Lower leg skin (tissue), 4 donors: ENCODE measurements around the gene THSD8. TPM values are rescaled to one million over a fixed set of nuclear protein-coding genes. Genes with fewer than 3 reads are reported as not detected.

Experiments
- DNase-seq, 2 donors: peaks; one replicate each; pipeline ENCODE4 v3.0.0-alpha.2; 2019; ENCODE audit warnings: low spot score in 2 of 2
- H3K4me3 ChIP-seq: fragments of 200-600 bp; sonication (generic); 2 replicates; pipeline ENCODE4 v1.5.1; 2017; ENCODE audit warnings: mild to moderate bottlenecking, low read depth; ENCODE audit not compliant: poor library complexity, severe bottlenecking
- CTCF ChIP-seq, 3 donors: fragments of 450-650 bp; IDR thresholded peaks; one replicate each; pipeline ENCODE4 v1.5.1; 2016; ENCODE audit warnings: antibody characterized with exemption in 3 of 3, mild to moderate bottlenecking in 3 of 3, moderate library complexity in 2 of 3
- POLR2A ChIP-seq, 2 donors: fragments of 450-650 bp; IDR thresholded peaks; one replicate each; pipeline ENCODE4 v1.6.1; 2016 to 2017; ENCODE audit warnings: antibody characterized with exemption in 2 of 2, mild to moderate bottlenecking in 1 of 2, moderate library complexity in 1 of 2
- WGBS, 2 donors: methylation state at CpG; one replicate each; pipeline ENCODE4 v1.1.5; 2018; 5-methylcytosine and 5-hydroxymethylcytosine counted together
- intact Hi-C: fragments of 100-400 bp; cut with DNase I; formaldehyde crosslinking; loops from one replicate; pipeline ENCODE4 v1.15.0; 2023; ENCODE audit warnings: low total_unique reads
- total RNA-seq, 4 donors: library from RNA; depleted of rRNA; stranded (reverse); fragments of >200 nt; gene quantifications; one replicate each; pipeline ENCODE4 v1.1.0, GENCODE V29; 2016

The THSD8 gene
- total RNA-seq, 4 donors from 2014 or later: 1.6 TPM; not detected in 3

- no peak for DNase-seq
- intact Hi-C loops: no loop called here
- H3K4me3 ChIP-seq: no peak overlapping the region
- 98% methylated on average over 12 to 13 of the region's 13 CpGs for WGBS, 2 donors
- TF ChIP-seq CTCF (IDR thresholded peaks at IDR 0.05): no peak
- TF ChIP-seq POLR2A (IDR thresholded peaks at IDR 0.05): no peak
Observed at GRCh38 chr19:12770922-12771321, 30.9 kb upstream of the THSD8 start.

GRCh38 chr19:12772323-12772722 is 29.5 kb upstream of the THSD8 start:
- intact Hi-C loops: no loop called here
- TF ChIP-seq POLR2A (IDR thresholded peaks at IDR 0.05) (no peak), CTCF (IDR thresholded peaks at IDR 0.05) (no peak)
- 55 to 70% methylated on average over 4 of the region's 4 CpGs for WGBS, 2 donors

GRCh38 chr19:12773571-12773970 is 28.3 kb upstream of the THSD8 start:
- 77 to 89% methylated on average over 2 of the region's 2 CpGs for WGBS, 2 donors
- DNase-seq: no peak
- no peak overlapping the region for H3K4me3 ChIP-seq
- TF ChIP-seq POLR2A (IDR thresholded peaks at IDR 0.05): no peak
- no peak for TF ChIP-seq CTCF (IDR thresholded peaks at IDR 0.05)
- intact Hi-C loops: no loop called here

More at GRCh38 chr19:12772323-12772722, 29.5 kb upstream of the THSD8 start:
- no peak overlapping the region for H3K4me3 ChIP-seq
- no peak for DNase-seq

- TF ChIP-seq CTCF (IDR thresholded peaks at IDR 0.05) (no peak), POLR2A (IDR thresholded peaks at IDR 0.05) (no peak)
- DNase-seq: peak; percentile 86 to 94
- 18 to 23% methylated on average over 32 to 45 of the region's 58 CpGs for WGBS, 2 donors
- intact Hi-C loops: no loop called here
- H3K4me3 ChIP-seq: peak within 1 kb of the TSS; percentile 54
Observed at GRCh38 chr19:12774588-12775555, 27.0 kb upstream of the THSD8 start, which contains the start of gene HOOK2. HOOK2 (minus strand) TSS chr19:12775552; CDS start chr19:12775449, 103 bp downstream.

- peak overlapping the region; percentile 46 for H3K4me3 ChIP-seq
- WGBS, 2 donors: 5% methylated on average over 36 to 43 of the region's 43 CpGs
- DNase-seq: peak; percentile 58 to 96
- TF ChIP-seq CTCF (IDR thresholded peaks at IDR 0.05) (peak in 1 of 3 donors; percentile 77), POLR2A (IDR thresholded peaks at IDR 0.05) (no peak)
- intact Hi-C loops: loop anchor here (2.0 kb wide), 1 partner anchor 17 kb away; no protein-coding TSS in a partner anchor
Observed at GRCh38 chr19:12777217-12778016, 24.5 kb upstream of the THSD8 start.
